Neural cell (in vitro differentiated cells): ENCODE measurements around the gene PRDM15. TPM values are rescaled to one million over a fixed set of nuclear protein-coding genes. Genes with fewer than 3 reads are reported as not detected.

Experiments used
- H2AFZ ChIP-seq: fragments of 200-600, 300-800 bp; sonication (generic), shearing (Covaris generic); 2 replicates; pipeline ENCODE4 v1.6.0; 2014; ENCODE audit warnings: low read depth, mild to moderate bottlenecking, antibody characterized with exemption, low read length, moderate library complexity
- H3F3A ChIP-seq: fragments of 200-600 bp; shearing (Covaris generic); 2 replicates; pipeline ENCODE4 v1.6.1; 2016; ENCODE audit warnings: mild to moderate bottlenecking, moderate library complexity, mixed read lengths, antibody characterized with exemption, low read length; ENCODE audit not compliant: insufficient read depth, poor library complexity, severe bottlenecking
- H3K27ac ChIP-seq: fragments of 200-600, 300-800 bp; sonication (generic), shearing (Covaris generic); 2 replicates; pipeline ENCODE4 v1.5.1; 2014; ENCODE audit warnings: mild to moderate bottlenecking, low read length, moderate library complexity
- H3K27me3 ChIP-seq: fragments of 300-800, 200-600 bp; sonication (generic), shearing (Covaris generic); 2 replicates; pipeline ENCODE4 v1.6.0; 2014; ENCODE audit warnings: mild to moderate bottlenecking, low read depth, low read length, moderate library complexity; ENCODE audit not compliant: insufficient read depth
- H3K36me3 ChIP-seq: fragments of 300-800, 200-600 bp; sonication (generic), shearing (Covaris generic); 2 replicates; pipeline ENCODE4 v1.5.1; 2014; ENCODE audit warnings: mild to moderate bottlenecking, antibody characterized with exemption, low read length, moderate library complexity; ENCODE audit not compliant: insufficient read depth
- H3K4me2 ChIP-seq: fragments of 300-800, 200-600 bp; sonication (generic), shearing (Covaris generic); 2 replicates; pipeline ENCODE4 v1.6.0; 2014; ENCODE audit warnings: mild to moderate bottlenecking, low read length
- H3K4me3 ChIP-seq: fragments of 300-800, 200-600 bp; sonication (generic), shearing (Covaris generic); 2 replicates; pipeline ENCODE4 v1.5.1; 2014; ENCODE audit warnings: mild to moderate bottlenecking, low read length, moderate library complexity
- H3K79me2 ChIP-seq: fragments of 200-600 bp; shearing (Covaris generic); replicated peaks from 2 replicates; pipeline ENCODE4 v1.6.0; 2014; ENCODE audit warnings: mild to moderate bottlenecking, low read length, moderate library complexity; ENCODE audit not compliant: insufficient read depth
- H3K9ac ChIP-seq: fragments of 300-800, 200-600 bp; sonication (generic), shearing (Covaris generic); 2 replicates; pipeline ENCODE4 v1.6.1; 2016; ENCODE audit warnings: mild to moderate bottlenecking, low read length, mixed read lengths
- H3K9me2 ChIP-seq: fragments of 200-600 bp; shearing (Covaris generic); 2 replicates; pipeline ENCODE4 v1.6.1; 2016; ENCODE audit warnings: mild to moderate bottlenecking, low read length, mixed read lengths; ENCODE audit not compliant: insufficient read depth
- H3K9me3 ChIP-seq: fragments of 200-600, 300-800 bp; sonication (generic), shearing (Covaris generic); 2 replicates; pipeline ENCODE4 v1.6.1; 2016; ENCODE audit warnings: mild to moderate bottlenecking, mixed run types, low read length, moderate library complexity, mixed read lengths
- H4K20me1 ChIP-seq: fragments of 200-600 bp; shearing (Covaris generic); 2 replicates; pipeline ENCODE4 v1.6.1; 2016; ENCODE audit warnings: mild to moderate bottlenecking, mixed run types; ENCODE audit not compliant: insufficient read depth
- EP300 ChIP-seq: fragments of 450-650 bp; conservative IDR thresholded peaks from 2 replicates; pipeline ENCODE4 v1.6.1; 2014; ENCODE audit warnings: antibody characterized with exemption, mild to moderate bottlenecking, moderate library complexity; ENCODE audit not compliant: poor library complexity, severe bottlenecking
- EZH2 ChIP-seq: fragments of 200-600, 300-800 bp; shearing (Covaris generic), sonication (generic); IDR thresholded peaks from 2 replicates; pipeline ENCODE4 v1.6.1; 2014; ENCODE audit warnings: antibody characterized with exemption, low read length, borderline replicate concordance, mild to moderate bottlenecking; ENCODE audit not compliant: insufficient read depth, poor library complexity, severe bottlenecking
- MXI1 ChIP-seq: fragments of 450-650 bp; conservative IDR thresholded peaks from 2 replicates; pipeline ENCODE4 v1.6.1; 2014; ENCODE audit warnings: antibody characterized with exemption, mild to moderate bottlenecking; ENCODE audit not compliant: poor library complexity, severe bottlenecking
- POLR2AphosphoS5 ChIP-seq: IDR thresholded peaks from 2 replicates; pipeline ENCODE4 v1.6.1; 2012
- RAD21 ChIP-seq: fragments of 450-650 bp; conservative IDR thresholded peaks from 2 replicates; pipeline ENCODE4 v1.6.1; 2014; ENCODE audit warnings: antibody characterized with exemption, mild to moderate bottlenecking, moderate library complexity
- REST ChIP-seq: IDR thresholded peaks from 2 replicates; pipeline ENCODE4 v1.6.1; 2012; ENCODE audit warnings: borderline replicate concordance
- SMC3 ChIP-seq: fragments of 450-650 bp; conservative IDR thresholded peaks from 2 replicates; pipeline ENCODE4 v1.6.1; 2014; ENCODE audit warnings: antibody characterized with exemption, mild to moderate bottlenecking, moderate library complexity; ENCODE audit not compliant: poor library complexity
- TAF1 ChIP-seq: IDR thresholded peaks from 2 replicates; pipeline ENCODE4 v1.6.1; 2012; ENCODE audit warnings: low read depth
- polyA plus RNA-seq: library from polyadenylated mRNA; depleted of rRNA; stranded (reverse); fragments of >200 nt; gene quantifications from 2 replicates; pipeline ENCODE4 v1.2.3, GENCODE V29; 2014
- TF ChIP-seq, protein P1 (sequence below): fragments of 450-650 bp; IDR thresholded peaks from 2 replicates; pipeline ENCODE4 v1.5.1; 2014; ENCODE audit warnings: antibody characterized with exemption, mild to moderate bottlenecking, moderate library complexity; ENCODE audit not compliant: poor library complexity, severe bottlenecking

Gene PRDM15
- polyA plus RNA-seq, 1 donor from 2014 or later, result 4.1 TPM

- H4K20me1 ChIP-seq, result no peaks in the 10 kb centered on the region
- TF ChIP-seq EZH2, result no peak
- TF ChIP-seq RAD21, result no peak
- TF ChIP-seq REST, result no peak
- no peak for TF ChIP-seq TAF1
- TF ChIP-seq, protein P1, sequence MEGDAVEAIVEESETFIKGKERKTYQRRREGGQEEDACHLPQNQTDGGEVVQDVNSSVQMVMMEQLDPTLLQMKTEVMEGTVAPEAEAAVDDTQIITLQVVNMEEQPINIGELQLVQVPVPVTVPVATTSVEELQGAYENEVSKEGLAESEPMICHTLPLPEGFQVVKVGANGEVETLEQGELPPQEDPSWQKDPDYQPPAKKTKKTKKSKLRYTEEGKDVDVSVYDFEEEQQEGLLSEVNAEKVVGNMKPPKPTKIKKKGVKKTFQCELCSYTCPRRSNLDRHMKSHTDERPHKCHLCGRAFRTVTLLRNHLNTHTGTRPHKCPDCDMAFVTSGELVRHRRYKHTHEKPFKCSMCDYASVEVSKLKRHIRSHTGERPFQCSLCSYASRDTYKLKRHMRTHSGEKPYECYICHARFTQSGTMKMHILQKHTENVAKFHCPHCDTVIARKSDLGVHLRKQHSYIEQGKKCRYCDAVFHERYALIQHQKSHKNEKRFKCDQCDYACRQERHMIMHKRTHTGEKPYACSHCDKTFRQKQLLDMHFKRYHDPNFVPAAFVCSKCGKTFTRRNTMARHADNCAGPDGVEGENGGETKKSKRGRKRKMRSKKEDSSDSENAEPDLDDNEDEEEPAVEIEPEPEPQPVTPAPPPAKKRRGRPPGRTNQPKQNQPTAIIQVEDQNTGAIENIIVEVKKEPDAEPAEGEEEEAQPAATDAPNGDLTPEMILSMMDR, result no peak
- TF ChIP-seq SMC3, result no peak
- TF ChIP-seq MXI1, result no peak
- TF ChIP-seq POLR2AphosphoS5, result no peak
- no peaks in the 10 kb centered on the region for H3K79me2 ChIP-seq
- H2AFZ ChIP-seq, result no peak overlapping the region
- no peak overlapping the region for H3K4me2 ChIP-seq
- no peak overlapping the region for H3K27ac ChIP-seq
- no peaks in the 10 kb centered on the region for H3K9me2 ChIP-seq
- no peaks in the 10 kb centered on the region for H3K36me3 ChIP-seq
- H3F3A ChIP-seq, result no peaks in the 10 kb centered on the region
- no peaks in the 10 kb centered on the region for H3K9me3 ChIP-seq
- peaks cover 100% of the 10 kb centered on the region for H3K27me3 ChIP-seq
- no peak overlapping the region for H3K9ac ChIP-seq
- no peak overlapping the region for H3K4me3 ChIP-seq
These were observed 114.4 kb downstream of the PRDM15 start for GRCh38 chr21:41764558-41765419.

- Histone ChIP-seq H4K20me1 (no peaks in the 10 kb centered on the region), H3K9ac (no peak overlapping the region), H3K4me3 (peak overlapping the region; percentile 31), H3K9me2 (no peaks in the 10 kb centered on the region), H3K27ac (no peak overlapping the region), H3K79me2 (no peaks in the 10 kb centered on the region), H3K4me2 (no peak overlapping the region), H3F3A (no peaks in the 10 kb centered on the region), H3K36me3 (no peaks in the 10 kb centered on the region), H3K27me3 (peaks cover 94% of the 10 kb centered on the region), H2AFZ (no peak overlapping the region), H3K9me3 (no peaks in the 10 kb centered on the region)
- TF ChIP-seq REST, result no peak
- no peak for TF ChIP-seq TAF1
- no peak for TF ChIP-seq EZH2
- no peak for TF ChIP-seq MXI1
- TF ChIP-seq RAD21, result no peak
- TF ChIP-seq, protein P1, result no peak
- no peak for TF ChIP-seq SMC3
- TF ChIP-seq EP300, result no peak
- TF ChIP-seq POLR2AphosphoS5, result no peak
These were observed 115.1 kb downstream of the PRDM15 start for GRCh38 chr21:41763996-41764395.
